H1 (cell line): Measurements from ENCODE around the gene HDAC2. TPM values are rescaled to one million over a fixed set of nuclear protein-coding genes. Genes with fewer than 3 reads are reported as not detected.

Source experiments
- CTCF ChIA-PET: fragments of 300-600 bp; sonication (Branson Sonifier 250); formaldehyde crosslinking; loops from one replicate; lab custom pipeline; 2021; ENCODE audit not compliant: partially characterized antibody; lab: Charles Lee
- POLR2A ChIA-PET: fragments of 300-600 bp; sonication (Branson Sonifier 250); formaldehyde crosslinking; loops from one replicate; lab custom pipeline; 2021; ENCODE audit warnings: inconsistent platforms; ENCODE audit not compliant: partially characterized antibody; lab: Charles Lee
- DNase-seq, 2 experiments: peaks; one replicate each; pipeline versions ENCODE4 v3.0.0 to v3.0.0-alpha.2; 2010 to 2022; ENCODE audit warnings: low spot score in 2 of 2, low read depth in 1 of 2, mixed read lengths in 1 of 2
- FAIRE-seq: peaks from 2 replicates; lab custom pipeline; 2011; peaks lifted over from hg19 to GRCh38; lab: Jason Lieb, UNC
- H2AFZ ChIP-seq: 2 replicates; pipeline ENCODE4 v1.8.1; 2012; ENCODE audit warnings: low read length, inconsistent platforms
- H2AK5ac ChIP-seq: 2 replicates; pipeline ENCODE4 v1.6.1; 2013; ENCODE audit warnings: low read depth, low read length
- H2BK120ac ChIP-seq: replicated peaks from 2 replicates; pipeline ENCODE3; 2013; ENCODE audit warnings: low read depth, low read length, inconsistent platforms
- H2BK12ac ChIP-seq: 2 replicates; pipeline ENCODE4 v1.6.1; 2013; ENCODE audit warnings: low read depth, low read length
- H2BK15ac ChIP-seq: 2 replicates; pipeline ENCODE4 v1.6.1; 2013; ENCODE audit warnings: low read length
- H2BK20ac ChIP-seq: 2 replicates; pipeline ENCODE4 v1.6.1; 2013; ENCODE audit warnings: low read length
- H2BK5ac ChIP-seq: 2 replicates; pipeline ENCODE4 v1.6.1; 2013; ENCODE audit warnings: low read depth, low read length
- H3K14ac ChIP-seq: 2 replicates; pipeline ENCODE4 v1.6.1; 2013; ENCODE audit warnings: inconsistent platforms; ENCODE audit not compliant: insufficient read length
- H3K18ac ChIP-seq: 2 replicates; pipeline ENCODE4 v1.6.1; 2013; ENCODE audit warnings: low read length; ENCODE audit errors: extremely low read depth
- H3K23ac ChIP-seq: 2 replicates; pipeline ENCODE4 v1.6.1; 2013; ENCODE audit warnings: inconsistent platforms; ENCODE audit not compliant: insufficient read length
- H3K23me2 ChIP-seq: 2 replicates; pipeline ENCODE4 v1.6.1; 2013; ENCODE audit warnings: low read depth, low read length
- H3K27ac ChIP-seq: 2 replicates; pipeline ENCODE4 v1.6.1; 2011; ENCODE audit warnings: low read depth, low read length, inconsistent platforms
- H3K27me3 ChIP-seq, 4 experiments: replicated peaks in 1 of 4; 1 replicate in 1 of 4; 2 replicates in 3 of 4; pipeline versions ENCODE4 v1.6.1 to v1.8.1; 2011 to 2013; ENCODE audit warnings: low read length in 3 of 4, mild to moderate bottlenecking in 3 of 4, inconsistent platforms in 2 of 4, mixed read lengths in 2 of 4, moderate library complexity in 1 of 4; ENCODE audit not compliant: control insufficient read depth in 3 of 4, insufficient read depth in 3 of 4; ENCODE audit errors: extremely low read depth in 1 of 4
- H3K36me3 ChIP-seq, 4 experiments: 2 replicates each; pipeline versions ENCODE4 v1.6.1 to v1.8.1; 2011 to 2013; ENCODE audit warnings: mild to moderate bottlenecking in 4 of 4, low read length in 3 of 4, moderate library complexity in 2 of 4, control low read depth in 1 of 4, inconsistent platforms in 1 of 4; ENCODE audit not compliant: insufficient read depth in 4 of 4, control insufficient read depth in 2 of 4
- H3K4ac ChIP-seq: replicated peaks from 2 replicates; pipeline ENCODE3; 2013; ENCODE audit warnings: low read length, low read depth, mixed read lengths, inconsistent platforms; ENCODE audit not compliant: insufficient read length
- H3K4me1 ChIP-seq, 4 experiments: replicated peaks in 1 of 4; 1 replicate in 1 of 4; 2 replicates in 3 of 4; pipeline versions ENCODE4 v1.6.1 to v1.8.1; 2011 to 2013; ENCODE audit warnings: low read length in 3 of 4, inconsistent platforms in 2 of 4, mixed read lengths in 1 of 4; ENCODE audit not compliant: insufficient read depth in 4 of 4, control insufficient read depth in 3 of 4
- H3K4me2 ChIP-seq, 2 experiments: 2 replicates each; pipeline versions ENCODE4 v1.6.1 to v1.8.1; 2011 to 2013; ENCODE audit warnings: low read depth in 2 of 2, low read length in 2 of 2, control low read depth in 1 of 2, inconsistent platforms in 1 of 2, mild to moderate bottlenecking in 1 of 2; ENCODE audit not compliant: insufficient read depth in 1 of 2
- H3K4me3 ChIP-seq, 4 experiments: fragments of 200-600, 300-600 bp in 1 of 4; sonication (generic), shearing (Covaris generic), sonication (Bioruptor Twin) in 1 of 4; 2 replicates each; pipeline versions ENCODE4 v1.5.1 to v1.8.1; 2011 to 2016; ENCODE audit warnings: low read length in 4 of 4, low read depth in 3 of 4, control low read depth in 2 of 4, inconsistent platforms in 2 of 4, mild to moderate bottlenecking in 2 of 4, mixed read lengths in 1 of 4, moderate library complexity in 1 of 4; ENCODE audit not compliant: insufficient read depth in 2 of 4; ENCODE audit errors: extremely low read depth in 1 of 4
- H3K56ac ChIP-seq: replicated peaks from 2 replicates; pipeline ENCODE3; 2013; ENCODE audit warnings: low read depth, mild to moderate bottlenecking, mixed read lengths, low read length, inconsistent platforms; ENCODE audit not compliant: insufficient read length
- H3K79me1 ChIP-seq: 2 replicates; pipeline ENCODE4 v1.6.1; 2013; ENCODE audit warnings: low read depth, low read length, control low read depth
- H3K79me2 ChIP-seq, 2 experiments: 2 replicates each; pipeline versions ENCODE4 v1.6.1 to v1.8.1; 2012 to 2013; ENCODE audit warnings: low read length in 2 of 2, mild to moderate bottlenecking in 2 of 2, inconsistent platforms in 1 of 2; ENCODE audit not compliant: insufficient read depth in 2 of 2, control insufficient read depth in 1 of 2
- H3K9ac ChIP-seq, 4 experiments: replicated peaks in 1 of 4; 1 replicate in 1 of 4; 2 replicates in 3 of 4; pipeline versions ENCODE4 v1.6.1 to v1.8.1; 2011 to 2013; ENCODE audit warnings: low read depth in 3 of 4, low read length in 3 of 4, control low read depth in 2 of 4, mild to moderate bottlenecking in 2 of 4, moderate library complexity in 2 of 4, inconsistent platforms in 1 of 4; ENCODE audit errors: extremely low read depth in 1 of 4
- H3K9me3 ChIP-seq, 2 experiments: 2 replicates each; pipeline versions ENCODE4 v1.6.1 to v1.8.1; 2012 to 2013; ENCODE audit warnings: mild to moderate bottlenecking in 2 of 2, moderate library complexity in 2 of 2, control low read depth in 1 of 2, inconsistent platforms in 1 of 2, low read depth in 1 of 2, low read length in 1 of 2, mixed read lengths in 1 of 2; ENCODE audit not compliant: insufficient read depth in 2 of 2
- H4K20me1 ChIP-seq, 2 experiments: replicated peaks in 1 of 2; 2 replicates each; pipeline versions ENCODE3 to v1.8.1; 2011 to 2013; ENCODE audit warnings: inconsistent platforms in 2 of 2, low read length in 2 of 2, mild to moderate bottlenecking in 1 of 2; ENCODE audit not compliant: insufficient read depth in 2 of 2, control insufficient read depth in 1 of 2
- H4K5ac ChIP-seq: 2 replicates; pipeline ENCODE4 v1.6.1; 2013; ENCODE audit warnings: low read length, low read depth, mixed read lengths, inconsistent platforms; ENCODE audit not compliant: insufficient read length
- H4K8ac ChIP-seq: 2 replicates; pipeline ENCODE4 v1.8.0; 2013; ENCODE audit warnings: mild to moderate bottlenecking, moderate library complexity, low read length, inconsistent platforms; ENCODE audit not compliant: insufficient read depth; ENCODE audit errors: extremely low read depth
- H4K91ac ChIP-seq: replicated peaks from 2 replicates; pipeline ENCODE3; 2013; ENCODE audit warnings: low read length, mixed read lengths, inconsistent platforms; ENCODE audit not compliant: insufficient read length
- SP1 ChIP-seq: IDR thresholded peaks from 2 replicates; pipeline ENCODE4 v1.6.1; 2011; ENCODE audit warnings: low read depth, low read length
- WGBS, 2 experiments: shearing (Covaris generic) in 1 of 2; methylation state at CpG; one replicate each; pipeline versions ENCODE4 v1.1.6 to v1.1.7; 2013 to 2015; ENCODE audit warnings: low lambda C conversion rate in 2 of 2, mixed read lengths in 2 of 2, inconsistent platforms in 1 of 2, low coverage in 1 of 2, missing lambda C conversion rate in 1 of 2; ENCODE audit not compliant: insufficient replicate concordance in 2 of 2, insufficient coverage in 1 of 2, insufficient read length in 1 of 2; ENCODE audit errors: extremely low coverage in 1 of 2, missing lambda C conversion rate in 1 of 2; 5-methylcytosine and 5-hydroxymethylcytosine counted together
- polyA plus RNA-seq, 7 experiments: library from polyadenylated mRNA; depleted of rRNA in 3 of 7; stranded (reverse) in 5 of 7; unstranded in 2 of 7; fragments of >200 nt in 5 of 7; fragments of 200-250 nt in 2 of 7; gene quantifications; 1 replicate in 5 of 7; 2 replicates in 1 of 7; 4 replicates in 1 of 7; pipeline versions ENCODE4 v1.2.1 to v1.2.3, GENCODE V29; 2011 to 2013; ENCODE audit warnings: missing spikeins in 2 of 7, mixed read lengths in 2 of 7
- total RNA-seq: library from RNA; stranded (reverse); fragmentation: NEBNext Ultra II Directional; extraction: Animal tissue kit (Norgen Biotek cat#: 25700); gene quantifications from 2 replicates; pipeline ENCODE4 v1.2.1, GENCODE V29; 2021

HDAC2 gene
- total and polyA plus RNA-seq, 2 of the 8 experiments (the other 6 are each of a cell fraction or from before 2014, with no cell fraction given): 323 to 374 TPM

DNA sequence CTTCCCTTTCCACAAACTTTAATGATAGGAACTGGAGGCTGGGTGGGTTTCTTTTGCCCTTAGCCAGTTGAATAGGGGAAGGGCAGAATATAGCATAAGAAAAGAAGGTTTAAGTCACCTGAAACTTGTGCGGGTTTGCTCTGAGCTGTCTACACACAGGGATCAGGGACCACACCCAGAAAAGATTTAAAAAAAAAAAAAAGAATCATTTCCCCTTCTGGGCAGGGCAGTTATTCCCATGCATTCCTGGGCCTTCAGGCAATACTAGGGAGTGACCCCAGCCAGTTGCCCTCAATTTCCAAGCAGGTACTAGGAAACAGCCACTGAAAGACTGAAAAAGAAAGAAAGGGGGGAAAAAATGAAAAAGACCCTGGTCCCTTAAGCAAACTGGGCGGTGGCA lies 39.6 kb upstream of the HDAC2 start:
- Histone ChIP-seq H2AK5ac (no peak overlapping the region), H3K79me1 (no peaks in the 10 kb centered on the region), H3K18ac (no peak overlapping the region; the same call in 1 of the 2 replicates), H2BK5ac (no peak overlapping the region), H2BK120ac (no peak overlapping the region), H3K9me3 (no peaks in the 10 kb centered on the region), H3K23ac (no peak overlapping the region), H2BK12ac (peak overlapping the region; percentile 44; the same call in 1 of the 2 replicates), H4K8ac (no peak overlapping the region), H2AFZ (no peak overlapping the region), H3K4me3 (no peak overlapping the region), H4K20me1 (no peaks in the 10 kb centered on the region), H3K27ac (no peak overlapping the region), H4K5ac (no peak overlapping the region), H3K27me3 (no peaks in the 10 kb centered on the region), H3K79me2 (no peaks in the 10 kb centered on the region), H2BK15ac (no peak overlapping the region), H3K4me1 (peaks cover 6 to 20% (median 14%) of the 10 kb centered on the region in 4 experiments; a peak in 5 of 7 replicates), H3K56ac (no peak overlapping the region), H3K4ac (no peak overlapping the region), H3K36me3 (no peaks in the 10 kb centered on the region), H2BK20ac (no peak overlapping the region), H3K4me2 (0 out of 4 replicates have a peak overlapping the region, but pooled peaks of 1 of the 2 experiments have one; percentile 28), H4K91ac (no peak overlapping the region), H3K9ac (no peak overlapping the region), H3K23me2 (no peaks in the 10 kb centered on the region; the same call in 1 of the 2 replicates), H3K14ac (no peak overlapping the region)
- ChIA-PET POLR2A (no interaction called here), CTCF (interaction anchor here (1.2 kb wide), 1 partner anchor 15 kb away, joined by 3 read pairs; no protein-coding TSS in a partner anchor)
- 83% methylated on average over 2 of the region's 2 CpGs; no CpG with 5 or more reads in 1 of the 2 experiments for WGBS, 2 experiments
- FAIRE-seq: no peak
- DNase-seq: no peak
- TF ChIP-seq SP1: no peak
